NCI-H446 treated with DMSO at 0.1 percent for 48 hours (cell line): ENCODE results near the gene ITGA2.
"Not testable (repeated sequence)": the region's sequence is repeated elsewhere in the genome, so short reads cannot be mapped to it uniquely, and the experiment has no call there.

Source experiments
- DNase-seq: peaks from one replicate; lab custom pipeline; 2025; lab: John Stamatoyannopoulos, UW

ITGA2 gene

DNA sequence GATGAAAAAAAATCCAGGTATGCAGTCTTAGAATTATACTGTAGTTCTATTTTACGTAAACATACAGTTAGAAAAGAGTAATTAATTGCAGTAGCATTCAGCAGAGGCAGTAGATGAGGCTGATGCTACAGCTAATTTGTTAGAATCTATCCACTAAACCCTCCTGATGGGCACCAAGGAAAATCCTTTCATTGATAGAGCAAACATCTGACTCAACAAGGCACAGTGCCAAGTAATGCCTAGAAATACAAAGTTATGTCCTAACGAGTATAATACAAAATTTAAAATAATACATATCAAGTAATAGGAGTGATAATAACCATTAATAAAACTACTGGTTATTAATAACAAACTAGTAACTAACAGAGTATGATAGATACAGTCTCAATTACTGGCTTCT is 111.5 kb downstream of the ITGA2 start:
- no peak for DNase-seq

DNA sequence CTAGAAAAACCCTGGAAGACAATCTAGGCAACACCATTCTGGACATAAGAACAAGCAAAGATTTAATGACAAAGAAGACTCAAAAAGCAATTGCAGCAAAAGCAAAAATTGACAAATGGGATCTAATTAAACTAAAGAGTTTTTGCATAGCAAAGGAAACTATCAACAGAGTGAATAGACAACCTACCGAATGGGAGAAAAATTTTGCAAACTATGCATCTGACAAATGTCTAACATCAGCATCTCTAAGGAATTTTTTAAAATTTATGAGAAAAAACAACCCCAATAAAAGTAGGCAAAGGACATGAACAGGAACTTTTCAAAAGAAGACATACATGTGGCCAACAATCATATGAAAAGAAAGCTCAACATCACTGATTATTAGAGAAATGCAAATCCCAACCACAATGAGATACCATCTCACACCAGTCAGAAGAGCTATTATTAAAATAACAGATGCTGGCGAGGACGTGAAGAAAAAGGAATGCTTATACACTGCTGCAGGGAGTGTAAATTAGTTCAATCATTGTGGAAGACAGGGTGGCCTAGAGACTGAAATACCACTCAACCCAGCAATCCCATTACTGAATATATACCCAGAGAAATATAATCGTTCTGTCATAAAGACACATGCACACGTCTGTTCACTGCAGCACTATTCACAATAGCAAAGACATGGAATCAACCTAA is 116.6 kb downstream of the ITGA2 start:
- DNase-seq: no peak

DNA sequence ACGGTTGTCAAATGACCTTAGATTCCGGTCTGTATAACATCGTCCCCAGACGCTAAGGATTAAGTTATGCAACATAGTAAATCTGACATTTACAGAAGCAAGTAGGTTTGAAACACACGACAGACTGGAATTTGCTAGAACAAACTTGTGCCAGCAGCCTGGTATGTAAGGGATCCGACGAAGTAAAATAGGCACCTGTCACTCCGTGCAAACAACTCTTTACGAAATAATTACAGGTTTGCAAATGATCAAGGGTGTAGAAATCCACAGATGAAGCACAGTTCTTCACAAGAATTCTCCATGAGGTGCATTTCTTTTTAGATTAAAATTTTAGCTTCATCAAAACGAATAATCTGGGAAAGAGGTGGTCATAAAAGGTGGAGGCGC is 119.9 kb downstream of the ITGA2 start:
- DNase-seq: no peak

DNA sequence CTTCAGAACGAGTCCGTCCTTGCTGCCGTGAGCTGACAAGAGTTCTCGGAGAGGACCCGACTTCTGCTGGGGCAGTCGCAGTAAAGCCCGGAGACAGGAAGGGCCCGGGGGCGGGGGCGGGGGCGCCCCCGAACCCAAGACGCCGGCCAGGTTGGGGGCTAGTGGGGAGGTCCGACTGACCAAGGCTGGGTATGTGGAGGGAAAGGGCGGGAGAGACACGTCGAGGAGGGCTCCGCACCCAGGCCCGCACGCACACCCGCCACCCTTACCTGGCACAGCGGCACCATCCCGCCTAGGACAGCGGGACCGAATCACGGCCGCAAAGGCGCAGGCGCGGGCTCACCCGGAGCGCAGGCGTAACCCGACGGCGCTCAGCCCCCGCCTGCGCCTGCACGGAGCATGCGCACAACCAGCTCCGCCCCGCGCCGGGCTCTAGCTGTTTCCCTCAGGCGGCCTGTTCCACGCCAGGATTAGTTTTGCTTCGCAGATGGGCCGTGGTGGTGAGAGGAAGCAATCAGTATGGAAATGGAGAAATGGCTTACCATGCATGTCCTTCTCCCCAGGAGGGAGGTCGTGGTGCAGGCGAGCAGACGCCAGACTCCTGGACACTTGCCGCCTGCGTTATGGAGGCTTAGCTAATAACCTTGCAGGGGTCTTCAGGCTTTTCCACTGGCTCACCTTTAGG is 120.4 kb downstream of the ITGA2 start, which contains the start of gene MOCS2:
TSS of gene MOCS2 (minus strand) at position 315 of the 685 bp plus-strand sequence. CDS start 2,583 bp downstream, outside the sequence.
- DNase-seq: peak; percentile 79

DNA sequence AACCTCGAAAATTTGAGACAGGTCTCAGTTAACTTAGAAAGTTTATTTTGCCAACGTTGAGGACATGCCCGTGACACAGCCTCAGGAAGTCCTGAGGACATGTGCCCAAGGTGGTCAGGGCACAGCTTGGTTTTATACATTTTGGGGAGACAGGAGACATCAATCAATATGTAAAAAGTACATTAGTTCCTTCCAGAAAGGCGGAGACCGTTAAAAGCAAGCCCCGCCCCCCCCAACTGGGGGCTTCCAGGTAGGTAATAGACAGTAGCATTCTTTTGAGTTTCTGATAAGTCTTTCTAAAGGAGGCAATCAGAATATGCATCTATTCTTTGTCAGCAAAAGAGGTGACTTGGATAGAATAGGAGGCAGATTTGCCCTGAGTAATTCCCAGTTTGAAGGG is 121.0 kb downstream of the ITGA2 start:
- no peak for DNase-seq

DNA sequence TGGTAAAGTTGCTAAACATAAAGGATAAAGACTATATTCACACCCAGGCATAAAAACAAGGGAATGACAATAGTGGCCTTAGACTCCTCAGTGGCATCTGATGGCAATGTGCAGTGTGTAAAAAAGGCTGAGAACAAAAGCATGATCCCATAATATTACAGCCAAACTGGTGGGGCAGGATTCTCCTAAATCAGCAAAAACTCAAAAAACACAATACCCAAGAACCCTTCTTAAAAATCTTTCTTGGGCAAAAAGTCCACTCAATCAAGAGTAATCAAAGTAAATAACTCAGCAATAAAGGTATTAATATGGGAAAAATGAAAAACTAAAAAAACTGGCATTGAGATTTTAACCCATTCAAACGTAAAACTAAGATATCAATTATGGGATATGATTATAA is 122.0 kb downstream of the ITGA2 start:
- DNase-seq: no peak

DNA sequence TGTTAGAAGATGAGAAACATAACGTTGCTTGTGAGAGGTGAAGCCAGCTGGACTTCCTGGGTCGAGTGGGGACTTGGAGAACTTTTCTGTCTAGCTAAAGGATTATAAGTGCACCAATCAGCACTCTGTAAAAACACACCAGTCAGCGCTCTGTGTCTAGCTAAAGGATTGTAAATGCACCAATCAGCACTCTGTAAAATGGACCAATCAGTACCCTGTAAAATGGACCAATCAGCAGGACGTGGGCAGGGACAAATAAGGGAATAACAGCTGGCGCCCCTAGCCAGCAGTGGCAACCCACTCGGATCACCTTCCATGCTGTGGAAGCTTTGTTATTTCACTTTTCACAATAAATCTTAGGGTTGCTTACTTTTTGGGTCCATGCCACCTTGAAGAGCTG is 123.2 kb downstream of the ITGA2 start:
- not testable (repeated sequence) for DNase-seq

DNA sequence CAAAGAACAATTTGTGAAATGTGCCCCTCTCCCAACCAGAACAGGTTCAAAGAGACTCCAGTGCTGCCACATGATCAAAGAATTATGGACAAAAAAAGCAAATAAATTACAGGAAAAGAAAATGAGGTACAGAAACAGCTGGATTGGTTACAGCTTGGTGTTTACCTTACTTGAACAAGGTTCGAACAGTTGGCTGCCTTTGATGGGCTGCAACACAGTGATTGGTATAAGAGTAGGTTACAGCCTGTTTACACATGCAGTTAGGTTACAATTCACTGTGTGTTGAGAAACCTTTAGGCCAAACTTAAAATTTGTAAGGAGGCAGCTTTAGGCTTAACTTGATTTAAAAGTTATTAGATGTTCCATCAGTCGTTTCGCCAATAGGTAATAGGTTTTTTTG is 123.8 kb downstream of the ITGA2 start:
- no peak for DNase-seq

DNA sequence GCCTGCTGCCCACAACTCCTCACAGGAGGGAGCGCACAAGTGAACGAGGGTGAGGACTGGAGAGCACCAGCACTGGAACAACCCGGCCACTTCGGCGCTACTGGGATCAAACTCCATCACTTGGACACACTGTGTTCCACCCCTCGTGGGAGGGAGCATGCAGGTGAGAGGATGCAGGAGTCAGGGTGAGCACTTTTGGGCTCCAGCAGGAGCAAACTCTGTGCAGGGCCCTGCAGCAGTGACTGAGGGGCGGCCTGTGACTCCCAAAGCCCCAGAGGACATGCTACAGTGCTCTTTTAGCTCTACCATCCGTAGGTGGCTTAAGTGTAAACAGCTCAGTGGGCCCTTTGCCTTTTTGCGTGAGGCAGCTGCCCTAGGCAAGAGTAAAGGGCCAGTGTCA is 124.8 kb downstream of the ITGA2 start:
- DNase-seq: no peak

DNA sequence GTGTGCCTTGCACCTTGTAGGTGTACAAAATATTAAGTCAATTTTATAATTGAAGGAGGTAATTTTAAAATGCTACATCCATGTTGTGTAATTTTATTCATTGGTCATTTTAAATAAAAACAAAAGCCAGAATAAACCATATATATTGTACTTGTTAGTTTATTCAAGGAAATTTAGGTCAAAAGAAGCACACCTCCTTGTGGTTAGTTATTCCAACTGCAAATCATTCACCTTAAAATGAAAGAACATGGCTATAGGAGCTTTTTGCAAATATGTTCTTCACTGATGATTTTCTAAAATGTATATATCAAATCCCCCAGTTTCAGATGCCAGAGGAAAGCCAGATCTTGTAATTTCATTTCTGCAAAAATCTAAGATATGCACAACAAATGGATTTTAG is 125.8 kb downstream of the ITGA2 start:
- DNase-seq: no peak

DNA sequence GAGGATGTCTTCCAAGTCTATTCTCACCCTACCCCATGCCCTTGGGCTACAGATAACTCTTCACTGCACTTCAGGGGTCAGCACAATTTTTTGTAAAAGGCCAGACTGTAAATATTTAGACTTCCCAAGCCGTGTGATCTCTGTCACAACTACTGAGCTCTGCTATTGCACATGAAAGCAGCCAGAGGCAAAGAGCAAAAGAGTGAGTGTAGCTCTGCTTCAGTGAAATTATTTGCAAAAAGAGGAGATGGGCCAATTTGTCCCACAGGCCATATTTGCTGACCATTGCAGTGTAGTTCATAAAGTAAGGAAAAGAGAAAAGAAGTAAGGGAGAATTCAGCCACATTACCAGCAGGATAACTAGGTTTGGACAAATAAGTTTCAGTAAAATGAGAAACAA is 127.4 kb downstream of the ITGA2 start:
- DNase-seq: no peak

DNA sequence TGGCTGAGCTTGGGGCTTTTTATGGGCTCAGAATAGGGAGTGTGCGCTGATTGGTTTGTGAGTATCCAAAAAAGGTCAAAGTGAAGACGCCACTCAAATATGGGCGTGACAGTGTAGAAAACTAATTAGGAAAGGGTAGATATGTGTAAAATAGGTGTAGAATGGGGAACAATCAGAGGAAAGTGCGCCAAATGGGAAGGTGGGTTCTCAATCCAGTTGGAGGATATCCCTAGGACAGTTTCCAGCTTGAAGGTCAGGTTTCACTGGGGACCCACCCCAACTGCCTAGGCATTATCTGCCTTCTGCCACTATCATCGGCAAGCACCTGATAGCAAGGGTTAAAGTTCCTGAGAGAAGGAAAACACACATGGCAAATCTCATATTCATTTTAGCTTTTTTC is 129.7 kb downstream of the ITGA2 start:
- DNase-seq: no peak

DNA sequence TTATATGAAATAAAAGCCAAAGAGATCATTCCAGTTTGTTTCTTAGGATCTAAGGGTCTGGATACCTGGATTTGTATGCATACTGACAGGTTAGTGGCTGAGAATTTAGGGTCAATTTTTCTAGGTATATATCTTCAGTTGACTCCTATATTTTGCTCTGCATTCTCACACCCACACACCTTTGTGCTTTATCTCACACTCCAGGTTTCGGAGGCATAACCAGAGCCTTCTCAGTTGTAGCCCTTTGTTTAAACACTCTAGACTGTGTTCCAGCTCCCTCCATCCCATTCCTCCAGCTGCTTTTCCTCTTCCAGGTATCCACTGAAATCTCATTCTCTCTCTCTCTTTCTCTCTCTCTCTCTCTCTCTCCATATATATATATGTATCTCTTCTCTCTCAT is 131.0 kb downstream of the ITGA2 start:
- no peak for DNase-seq

DNA sequence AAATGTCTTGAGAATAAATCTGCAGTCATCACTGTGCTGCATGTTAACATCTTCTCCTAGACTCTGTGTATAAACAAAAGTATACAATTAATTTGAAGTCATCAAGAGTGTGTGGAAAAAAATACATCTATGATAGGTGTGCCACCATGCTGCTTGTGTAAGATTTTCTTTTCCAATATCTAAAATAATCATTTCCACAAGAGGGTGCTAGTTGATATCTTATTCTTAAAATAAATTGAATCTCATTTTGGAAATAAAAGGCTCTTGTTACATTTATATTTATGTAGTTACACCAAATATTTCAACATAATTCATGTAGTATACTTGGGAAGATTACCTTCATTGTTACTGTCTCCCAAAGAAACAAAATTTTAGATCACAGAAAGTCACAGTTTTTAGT is 134.6 kb downstream of the ITGA2 start:
- no peak for DNase-seq

DNA sequence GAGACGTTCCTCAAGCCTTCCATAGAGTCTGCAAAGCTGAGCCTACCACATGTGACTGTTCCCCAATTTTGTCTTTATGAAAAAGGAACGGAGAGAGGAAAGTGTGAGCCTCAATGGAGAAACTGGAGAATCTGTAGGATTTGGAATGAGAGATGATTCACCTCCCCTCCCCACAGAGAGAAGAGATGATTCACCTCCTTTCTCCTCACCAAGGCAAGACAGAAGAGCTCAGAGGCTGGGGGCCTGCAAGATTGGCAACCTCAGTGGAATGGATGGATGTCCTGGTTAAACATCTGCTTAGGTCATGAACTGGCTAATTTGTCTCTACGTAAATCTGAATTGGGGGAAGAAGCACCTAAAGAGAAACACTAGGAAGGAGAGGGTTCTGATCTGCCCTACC is 137.4 kb downstream of the ITGA2 start:
- DNase-seq: no peak

DNA sequence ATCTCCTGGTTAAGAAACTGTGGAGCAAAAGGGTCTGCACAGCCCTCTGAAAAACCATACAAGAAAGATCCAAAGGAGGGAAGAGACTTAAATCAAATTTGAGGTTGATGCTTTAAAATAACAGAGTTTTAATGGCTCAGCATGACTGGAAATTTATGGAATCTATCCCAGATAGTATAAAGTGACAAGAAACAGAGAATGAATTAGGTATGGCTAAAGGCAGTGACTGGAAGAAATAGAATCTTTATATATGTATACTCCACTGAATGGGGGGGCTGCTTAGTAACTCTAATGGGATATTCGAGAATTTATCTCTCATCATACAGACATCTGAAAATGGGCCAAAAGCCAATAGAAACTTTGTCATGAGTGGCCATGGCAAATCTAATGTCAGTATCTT is 138.0 kb downstream of the ITGA2 start:
- DNase-seq: no peak

DNA sequence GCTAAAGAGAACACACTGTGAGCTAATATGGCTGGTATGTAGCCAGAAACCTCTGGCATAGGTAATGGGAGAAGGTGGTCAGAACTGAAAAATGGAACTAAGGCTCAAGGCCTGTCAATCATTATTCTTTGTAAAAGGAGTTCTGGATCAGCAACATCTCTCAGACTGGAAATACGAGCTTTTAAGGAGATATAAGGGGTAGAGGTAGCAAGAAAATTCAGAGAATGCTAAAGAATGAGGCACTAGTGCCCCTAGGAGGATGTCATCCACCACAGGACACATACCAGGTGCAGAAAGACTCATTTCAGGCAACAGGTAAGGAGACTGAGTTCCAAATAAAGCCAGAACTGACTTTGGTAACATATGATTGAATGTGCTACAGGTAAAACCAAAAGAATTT is 139.3 kb downstream of the ITGA2 start:
- no peak for DNase-seq

DNA sequence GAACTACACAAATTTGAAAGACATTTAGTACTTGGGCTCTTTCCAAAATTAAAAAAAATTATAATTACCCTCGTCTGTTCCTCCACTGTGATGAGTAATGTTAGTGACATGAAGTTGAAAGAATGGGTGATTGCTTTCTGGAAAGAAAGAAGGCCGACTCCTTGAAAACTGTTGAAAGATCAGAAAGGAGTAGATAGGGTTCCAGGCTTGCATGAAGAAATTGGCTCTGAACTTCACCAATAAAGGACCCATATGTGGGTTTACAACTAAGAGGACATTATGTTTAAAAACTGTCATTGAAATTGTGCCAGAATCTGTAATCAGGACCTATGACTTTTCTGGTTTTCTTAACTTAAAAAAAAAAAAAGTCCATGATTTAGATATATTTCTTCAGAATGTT is 141.1 kb downstream of the ITGA2 start:
- no peak for DNase-seq

DNA sequence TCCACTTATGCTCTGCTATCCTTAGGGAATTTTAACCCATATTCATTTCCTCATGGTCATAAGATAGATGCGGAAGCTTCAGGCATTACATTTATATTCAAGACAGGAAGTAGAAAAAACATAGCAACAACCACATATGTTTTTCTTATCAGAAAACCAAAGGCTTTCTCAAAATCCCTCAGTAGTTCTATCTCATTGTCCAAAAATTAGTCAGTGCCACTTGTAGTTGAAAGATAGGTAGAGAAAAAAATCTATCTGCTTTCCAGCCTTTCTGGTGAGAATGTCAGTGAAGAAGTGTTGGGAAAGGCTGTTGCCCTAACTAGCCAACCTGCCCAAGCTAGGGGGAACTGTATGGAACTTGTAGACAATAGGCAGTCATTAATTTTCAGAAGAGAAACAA is 143.9 kb downstream of the ITGA2 start:
- DNase-seq: no peak
